K562 (cell line): Measurements from ENCODE around the gene PLXNA2. TPM values are rescaled to one million over a fixed set of nuclear protein-coding genes. Genes with fewer than 3 reads are reported as not detected.

Experiments used
- DPF2 ChIP-seq: fragments of 450-650 bp; IDR thresholded peaks from 2 replicates; pipeline ENCODE4 v1.6.1; 2016
- KLF6 ChIP-seq: fragments of 250-450 bp; sonication (Bioruptor Pico); IDR thresholded peaks from 2 replicates; pipeline ENCODE4 v1.4.0; 2020; ENCODE audit warnings: mild to moderate bottlenecking, moderate library complexity, borderline replicate concordance
- LCOR ChIP-seq: sonication (generic); formaldehyde crosslinking; IDR thresholded peaks from 2 replicates; pipeline ENCODE4 v1.8.0; 2022; ENCODE audit warnings: mild to moderate bottlenecking, missing genetic modification reagents
- NCOA2 ChIP-seq, 2 experiments: fragments of 450-650 bp; IDR thresholded peaks; 2 replicates each; pipeline ENCODE4 v1.6.1; 2018; ENCODE audit warnings: mild to moderate bottlenecking in 2 of 2, moderate library complexity in 1 of 2; ENCODE audit not compliant: partially characterized antibody in 2 of 2
- NR2C2 ChIP-seq, 2 experiments: fragments of 200-800 bp in 1 of 2; sonication (Bioruptor generic) in 1 of 2; sonication (generic) in 1 of 2; formaldehyde crosslinking in 1 of 2; IDR thresholded peaks; 2 replicates each; pipeline versions ENCODE4 v1.6.1 to v1.8.0; 2016 to 2022; ENCODE audit warnings: mild to moderate bottlenecking in 1 of 2, missing compliant biosample characterization in 1 of 2, missing genetic modification characterization in 1 of 2, missing genetic modification reagents in 1 of 2
- RFX5 ChIP-seq: IDR thresholded peaks from 2 replicates; pipeline ENCODE4 v1.6.1; 2011; ENCODE audit warnings: low read depth, mild to moderate bottlenecking, improper control_type of control experiment, low read length
- SRSF9 ChIP-seq: fragments of 200-400 bp; formaldehyde crosslinking; IDR thresholded peaks from 2 replicates; pipeline ENCODE4 v1.6.1; 2017; ENCODE audit warnings: low read depth, low read length, borderline replicate concordance
- TAF7 ChIP-seq: fragments of 450-650 bp; IDR thresholded peaks from 2 replicates; pipeline ENCODE4 v1.6.1; 2016; ENCODE audit warnings: missing genetic modification characterization, missing compliant biosample characterization
- XRCC3 ChIP-seq: fragments of 450-650 bp; IDR thresholded peaks from 2 replicates; pipeline ENCODE4 v1.6.1; 2017; ENCODE audit warnings: mild to moderate bottlenecking, moderate library complexity
- ZBTB1 ChIP-seq: sonication (generic); formaldehyde crosslinking; IDR thresholded peaks from 2 replicates; pipeline ENCODE4 v1.8.1; 2023; ENCODE audit warnings: missing genetic modification reagents, low read depth, mild to moderate bottlenecking, borderline replicate concordance
- ZNF184 ChIP-seq: sonication (generic); formaldehyde crosslinking; IDR thresholded peaks from 2 replicates; pipeline ENCODE4 v1.5.0; 2020; ENCODE audit warnings: missing genetic modification reagents
- ZNF41 ChIP-seq: fragments of 250-450 bp; sonication (Bioruptor Pico); conservative IDR thresholded peaks from 2 replicates; pipeline ENCODE4 v1.4.0; 2020; ENCODE audit warnings: mild to moderate bottlenecking
- ZNF444 ChIP-seq: fragments of 250-450 bp; sonication (Bioruptor Pico); IDR thresholded peaks from 2 replicates; pipeline ENCODE4 v1.4.0; 2020; ENCODE audit warnings: mild to moderate bottlenecking, moderate library complexity
- polyA plus RNA-seq, 8 experiments: library from polyadenylated mRNA; depleted of rRNA in 4 of 8; stranded (reverse) in 5 of 8; unstranded in 3 of 8; fragments of >200 nt; fragmentation: Nextera tagmentation in 2 of 8; fragmentation: Illumina TruSeq in 1 of 8; extraction: Ambion mirVana in 2 of 8; extraction: Trizol in 1 of 8; gene quantifications; 2 replicates each; pipeline versions ENCODE4 v1.2.1 to v1.2.3, GENCODE V29; 2011 to 2014; ENCODE audit warnings: inconsistent platforms in 1 of 8, missing spikeins in 1 of 8
- total RNA-seq, 7 experiments: library from RNA; depleted of rRNA in 6 of 7; stranded (reverse); fragments of >200 nt in 6 of 7; fragmentation: Illumina TruSeq in 2 of 7; extraction: Trizol in 2 of 7; gene quantifications; 2 replicates each; pipeline versions ENCODE4 v1.2.1 to v1.2.3, GENCODE V29; 2011 to 2021; ENCODE audit warnings: low replicate concordance in 1 of 7
- TF ChIP-seq, protein P1 (sequence below): fragments of 450-650 bp; IDR thresholded peaks from 2 replicates; pipeline ENCODE4 v1.6.1; 2018; ENCODE audit warnings: mild to moderate bottlenecking, low read depth; ENCODE audit not compliant: partially characterized antibody
- TF ChIP-seq, protein P2 (sequence below), 3 experiments: IDR thresholded peaks in 2 of 3; conservative IDR thresholded peaks in 1 of 3; 2 replicates each; pipeline ENCODE4 v1.5.1; 2011 to 2012; ENCODE audit warnings: low read length in 3 of 3, mild to moderate bottlenecking in 3 of 3, control low read depth in 2 of 3, improper control_type of control experiment in 1 of 3, inconsistent platforms in 1 of 3, low read depth in 1 of 3, mixed read lengths in 1 of 3, moderate library complexity in 1 of 3; ENCODE audit not compliant: insufficient read depth in 2 of 3
- TF ChIP-seq, protein P3 (sequence below): fragments of 450-650 bp; IDR thresholded peaks from 2 replicates; pipeline ENCODE4 v1.6.1; 2017; ENCODE audit warnings: antibody characterized with exemption, mild to moderate bottlenecking
- TF ChIP-seq, protein P4 (sequence below): fragments of 250-450 bp; sonication (Bioruptor Pico); IDR thresholded peaks from 2 replicates; pipeline ENCODE4 v1.8.0; 2022; ENCODE audit warnings: moderate library complexity, mild to moderate bottlenecking, inconsistent platforms

The PLXNA2 gene
- total and polyA plus RNA-seq, 9 of the 15 experiments (the other 6 are each of a cell fraction or from before 2014, with no cell fraction given): 0.01 to 1.3 (median 0.32) TPM

DNA sequence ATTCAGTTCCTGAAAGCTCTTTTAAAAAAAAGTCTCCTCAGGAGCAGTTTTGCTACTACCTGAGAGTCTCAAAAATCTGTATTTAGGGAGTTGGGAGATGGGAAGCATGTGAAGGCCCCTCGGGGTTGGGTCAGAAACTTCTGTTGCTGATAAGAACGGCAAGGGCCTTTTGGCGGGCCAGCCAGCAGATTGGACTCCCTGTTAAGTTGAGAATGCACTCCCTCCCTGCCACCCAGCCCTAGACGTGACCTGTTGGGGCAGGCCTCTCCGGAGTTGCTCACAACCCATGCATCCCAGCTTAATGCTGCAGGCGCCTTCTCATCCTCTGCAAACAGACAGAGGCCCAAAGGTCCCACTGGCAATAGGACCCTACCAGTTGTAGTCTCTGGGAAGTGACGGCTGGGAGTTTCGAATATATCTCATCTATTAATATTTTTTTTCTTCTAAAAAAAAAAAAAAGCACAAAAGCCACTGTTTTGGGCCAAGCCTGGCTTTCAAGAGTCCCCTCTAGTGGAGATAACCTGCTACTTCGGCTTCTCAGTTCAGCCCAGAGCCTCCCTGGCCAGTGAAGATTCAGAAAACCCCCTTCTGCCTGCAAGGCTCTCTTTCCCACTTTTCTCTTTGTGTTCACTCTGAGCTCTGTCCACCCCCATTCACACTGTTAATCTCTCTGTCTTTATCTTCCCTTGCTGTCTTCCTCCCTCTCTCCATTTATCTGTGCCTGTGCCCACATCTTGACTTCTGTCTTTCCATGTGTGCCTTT, 5.3 kb downstream of the PLXNA2 start (continued):
- TF ChIP-seq NCOA2 (IDR thresholded peaks at IDR 0.05; ENCODE audit: partially characterized antibody in 2 of 2) (no peak), ZBTB1 (no peak), DPF2 (0 out of 2 replicates have a peak, but pooled peaks have one; percentile 14), NR2C2 (CRISPR knock-in tag; IDR thresholded peaks at IDR 0.05) (no peak), NR2C2 (tag; IDR thresholded peaks at IDR 0.05) (peak; percentile 23; the same call in 1 of the 2 replicates), SRSF9 (no peak), RFX5 (no peak), TAF7 (tag) (no peak), ZNF41 (CRISPR knock-in tag) (no peak), XRCC3 (no peak), ZNF184 (CRISPR knock-in tag) (no peak), LCOR (no peak), KLF6 (CRISPR knock-in tag) (no peak), ZNF444 (no peak)
- TF ChIP-seq, protein P1, sequence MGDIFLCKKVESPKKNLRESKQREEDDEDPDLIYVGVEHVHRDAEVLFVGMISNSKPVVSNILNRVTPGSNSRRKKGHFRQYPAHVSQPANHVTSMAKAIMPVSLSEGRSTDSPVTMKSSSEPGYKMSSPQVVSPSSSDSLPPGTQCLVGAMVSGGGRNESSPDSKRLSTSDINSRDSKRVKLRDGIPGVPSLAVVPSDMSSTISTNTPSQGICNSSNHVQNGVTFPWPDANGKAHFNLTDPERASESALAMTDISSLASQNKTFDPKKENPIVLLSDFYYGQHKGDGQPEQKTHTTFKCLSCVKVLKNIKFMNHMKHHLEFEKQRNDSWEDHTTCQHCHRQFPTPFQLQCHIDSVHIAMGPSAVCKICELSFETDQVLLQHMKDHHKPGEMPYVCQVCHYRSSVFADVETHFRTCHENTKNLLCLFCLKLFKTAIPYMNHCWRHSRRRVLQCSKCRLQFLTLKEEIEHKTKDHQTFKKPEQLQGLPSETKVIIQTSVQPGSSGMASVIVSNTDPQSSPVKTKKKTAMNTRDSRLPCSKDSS: no peak
- TF ChIP-seq, protein P2, sequence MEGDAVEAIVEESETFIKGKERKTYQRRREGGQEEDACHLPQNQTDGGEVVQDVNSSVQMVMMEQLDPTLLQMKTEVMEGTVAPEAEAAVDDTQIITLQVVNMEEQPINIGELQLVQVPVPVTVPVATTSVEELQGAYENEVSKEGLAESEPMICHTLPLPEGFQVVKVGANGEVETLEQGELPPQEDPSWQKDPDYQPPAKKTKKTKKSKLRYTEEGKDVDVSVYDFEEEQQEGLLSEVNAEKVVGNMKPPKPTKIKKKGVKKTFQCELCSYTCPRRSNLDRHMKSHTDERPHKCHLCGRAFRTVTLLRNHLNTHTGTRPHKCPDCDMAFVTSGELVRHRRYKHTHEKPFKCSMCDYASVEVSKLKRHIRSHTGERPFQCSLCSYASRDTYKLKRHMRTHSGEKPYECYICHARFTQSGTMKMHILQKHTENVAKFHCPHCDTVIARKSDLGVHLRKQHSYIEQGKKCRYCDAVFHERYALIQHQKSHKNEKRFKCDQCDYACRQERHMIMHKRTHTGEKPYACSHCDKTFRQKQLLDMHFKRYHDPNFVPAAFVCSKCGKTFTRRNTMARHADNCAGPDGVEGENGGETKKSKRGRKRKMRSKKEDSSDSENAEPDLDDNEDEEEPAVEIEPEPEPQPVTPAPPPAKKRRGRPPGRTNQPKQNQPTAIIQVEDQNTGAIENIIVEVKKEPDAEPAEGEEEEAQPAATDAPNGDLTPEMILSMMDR (IDR thresholded peaks at IDR 0.05 in 2 of 3, conservative IDR thresholded peaks at IDR 0.05 in 1 of 3; ENCODE audit: insufficient read depth in 2 of 3, low read depth in 1 of 3, low read length in 3 of 3): peak; percentile 76 to 81 (median 79)
- TF ChIP-seq, protein P3, sequence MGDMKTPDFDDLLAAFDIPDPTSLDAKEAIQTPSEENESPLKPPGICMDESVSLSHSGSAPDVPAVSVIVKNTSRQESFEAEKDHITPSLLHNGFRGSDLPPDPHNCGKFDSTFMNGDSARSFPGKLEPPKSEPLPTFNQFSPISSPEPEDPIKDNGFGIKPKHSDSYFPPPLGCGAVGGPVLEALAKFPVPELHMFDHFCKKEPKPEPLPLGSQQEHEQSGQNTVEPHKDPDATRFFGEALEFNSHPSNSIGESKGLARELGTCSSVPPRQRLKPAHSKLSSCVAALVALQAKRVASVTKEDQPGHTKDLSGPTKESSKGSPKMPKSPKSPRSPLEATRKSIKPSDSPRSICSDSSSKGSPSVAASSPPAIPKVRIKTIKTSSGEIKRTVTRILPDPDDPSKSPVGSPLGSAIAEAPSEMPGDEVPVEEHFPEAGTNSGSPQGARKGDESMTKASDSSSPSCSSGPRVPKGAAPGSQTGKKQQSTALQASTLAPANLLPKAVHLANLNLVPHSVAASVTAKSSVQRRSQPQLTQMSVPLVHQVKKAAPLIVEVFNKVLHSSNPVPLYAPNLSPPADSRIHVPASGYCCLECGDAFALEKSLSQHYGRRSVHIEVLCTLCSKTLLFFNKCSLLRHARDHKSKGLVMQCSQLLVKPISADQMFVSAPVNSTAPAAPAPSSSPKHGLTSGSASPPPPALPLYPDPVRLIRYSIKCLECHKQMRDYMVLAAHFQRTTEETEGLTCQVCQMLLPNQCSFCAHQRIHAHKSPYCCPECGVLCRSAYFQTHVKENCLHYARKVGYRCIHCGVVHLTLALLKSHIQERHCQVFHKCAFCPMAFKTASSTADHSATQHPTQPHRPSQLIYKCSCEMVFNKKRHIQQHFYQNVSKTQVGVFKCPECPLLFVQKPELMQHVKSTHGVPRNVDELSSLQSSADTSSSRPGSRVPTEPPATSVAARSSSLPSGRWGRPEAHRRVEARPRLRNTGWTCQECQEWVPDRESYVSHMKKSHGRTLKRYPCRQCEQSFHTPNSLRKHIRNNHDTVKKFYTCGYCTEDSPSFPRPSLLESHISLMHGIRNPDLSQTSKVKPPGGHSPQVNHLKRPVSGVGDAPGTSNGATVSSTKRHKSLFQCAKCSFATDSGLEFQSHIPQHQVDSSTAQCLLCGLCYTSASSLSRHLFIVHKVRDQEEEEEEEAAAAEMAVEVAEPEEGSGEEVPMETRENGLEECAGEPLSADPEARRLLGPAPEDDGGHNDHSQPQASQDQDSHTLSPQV: peak; percentile 42; the same call in 1 of the 2 replicates
- TF ChIP-seq, protein P4, sequence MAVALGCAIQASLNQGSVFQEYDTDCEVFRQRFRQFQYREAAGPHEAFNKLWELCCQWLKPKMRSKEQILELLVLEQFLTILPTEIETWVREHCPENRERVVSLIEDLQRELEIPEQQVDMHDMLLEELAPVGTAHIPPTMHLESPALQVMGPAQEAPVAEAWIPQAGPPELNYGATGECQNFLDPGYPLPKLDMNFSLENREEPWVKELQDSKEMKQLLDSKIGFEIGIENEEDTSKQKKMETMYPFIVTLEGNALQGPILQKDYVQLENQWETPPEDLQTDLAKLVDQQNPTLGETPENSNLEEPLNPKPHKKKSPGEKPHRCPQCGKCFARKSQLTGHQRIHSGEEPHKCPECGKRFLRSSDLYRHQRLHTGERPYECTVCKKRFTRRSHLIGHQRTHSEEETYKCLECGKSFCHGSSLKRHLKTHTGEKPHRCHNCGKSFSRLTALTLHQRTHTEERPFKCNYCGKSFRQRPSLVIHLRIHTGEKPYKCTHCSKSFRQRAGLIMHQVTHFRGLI: no peak
